RWPE1 (cell line): ENCODE data around the gene TRA2B.

ENCODE experiments used
- CTCF ChIA-PET: fragments of 350-600 bp; sonication (Branson Sonifier 250); formaldehyde crosslinking; extraction: SDS; loops from one replicate; lab custom pipeline; 2021; lab: Yijun Ruan, JAX
- POLR2A ChIA-PET: fragments of 400-600 bp; formaldehyde crosslinking; extraction: SDS; loops from one replicate; lab custom pipeline; 2020; ENCODE audit warnings: antibody characterized with exemption; ENCODE audit not compliant: low non-redundant PET; lab: Yijun Ruan, JAX
- DNase-seq: peaks from one replicate; pipeline ENCODE4 v3.0.0; 2012; ENCODE audit warnings: low spot score
- H3K27ac ChIP-seq: fragments of 450-650 bp; 2 replicates; pipeline ENCODE4 v1.5.1; 2017
- TF ChIP-seq, protein P1 (sequence below): fragments of 450-650 bp; conservative IDR thresholded peaks from 2 replicates; pipeline ENCODE4 v1.5.1; 2017; ENCODE audit warnings: low read depth, mild to moderate bottlenecking

Gene TRA2B

DNA sequence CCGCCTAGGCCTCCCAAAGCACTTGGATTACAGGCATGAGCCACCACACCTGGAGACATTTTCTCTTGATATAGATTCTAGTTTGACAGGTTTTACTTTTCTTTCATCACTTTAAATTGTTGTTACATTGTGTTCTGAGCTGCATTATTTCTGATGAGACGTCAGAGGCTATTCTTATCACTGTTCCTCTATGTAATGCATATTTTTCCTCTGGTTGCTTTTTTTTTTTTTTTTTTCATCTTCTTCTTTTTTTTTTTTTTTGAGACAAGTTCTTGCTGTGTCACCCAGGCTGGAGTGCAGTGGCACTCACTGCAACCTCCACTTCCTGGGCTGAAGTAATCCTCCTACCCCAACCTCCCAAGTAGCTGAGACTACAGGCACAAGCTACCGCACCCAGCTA lies 41.2 kb downstream of the TRA2B start:
- H3K27ac ChIP-seq, result no peak overlapping the region
- POLR2A ChIA-PET, result no interaction called here
- DNase-seq, result no peak
- CTCF ChIA-PET, result no interaction called here
- TF ChIP-seq, protein P1, sequence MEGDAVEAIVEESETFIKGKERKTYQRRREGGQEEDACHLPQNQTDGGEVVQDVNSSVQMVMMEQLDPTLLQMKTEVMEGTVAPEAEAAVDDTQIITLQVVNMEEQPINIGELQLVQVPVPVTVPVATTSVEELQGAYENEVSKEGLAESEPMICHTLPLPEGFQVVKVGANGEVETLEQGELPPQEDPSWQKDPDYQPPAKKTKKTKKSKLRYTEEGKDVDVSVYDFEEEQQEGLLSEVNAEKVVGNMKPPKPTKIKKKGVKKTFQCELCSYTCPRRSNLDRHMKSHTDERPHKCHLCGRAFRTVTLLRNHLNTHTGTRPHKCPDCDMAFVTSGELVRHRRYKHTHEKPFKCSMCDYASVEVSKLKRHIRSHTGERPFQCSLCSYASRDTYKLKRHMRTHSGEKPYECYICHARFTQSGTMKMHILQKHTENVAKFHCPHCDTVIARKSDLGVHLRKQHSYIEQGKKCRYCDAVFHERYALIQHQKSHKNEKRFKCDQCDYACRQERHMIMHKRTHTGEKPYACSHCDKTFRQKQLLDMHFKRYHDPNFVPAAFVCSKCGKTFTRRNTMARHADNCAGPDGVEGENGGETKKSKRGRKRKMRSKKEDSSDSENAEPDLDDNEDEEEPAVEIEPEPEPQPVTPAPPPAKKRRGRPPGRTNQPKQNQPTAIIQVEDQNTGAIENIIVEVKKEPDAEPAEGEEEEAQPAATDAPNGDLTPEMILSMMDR, result no peak

DNA sequence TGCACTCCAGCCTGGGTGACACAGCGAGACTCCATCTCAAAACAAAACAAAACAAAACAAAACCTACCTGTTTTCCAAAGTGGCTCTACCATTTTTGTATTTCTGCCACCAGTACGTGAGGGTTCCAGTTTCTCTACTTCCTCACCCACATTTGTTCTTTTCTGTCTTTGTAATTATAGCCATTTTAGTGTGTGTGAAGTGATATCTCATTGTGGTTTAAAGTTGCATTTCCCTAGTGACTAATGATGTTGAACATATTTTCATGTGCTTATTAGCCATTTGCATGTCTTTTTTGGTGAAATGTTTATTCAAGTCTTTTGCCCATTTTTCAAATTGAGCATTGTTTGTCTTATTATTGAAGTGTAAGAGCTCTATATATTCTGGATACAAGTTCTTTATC lies 50.7 kb downstream of the TRA2B start:
- no peak overlapping the region for H3K27ac ChIP-seq
- TF ChIP-seq, protein P1, result no peak
- no peak for DNase-seq
- ChIA-PET CTCF (no interaction called here), POLR2A (no interaction called here)

DNA sequence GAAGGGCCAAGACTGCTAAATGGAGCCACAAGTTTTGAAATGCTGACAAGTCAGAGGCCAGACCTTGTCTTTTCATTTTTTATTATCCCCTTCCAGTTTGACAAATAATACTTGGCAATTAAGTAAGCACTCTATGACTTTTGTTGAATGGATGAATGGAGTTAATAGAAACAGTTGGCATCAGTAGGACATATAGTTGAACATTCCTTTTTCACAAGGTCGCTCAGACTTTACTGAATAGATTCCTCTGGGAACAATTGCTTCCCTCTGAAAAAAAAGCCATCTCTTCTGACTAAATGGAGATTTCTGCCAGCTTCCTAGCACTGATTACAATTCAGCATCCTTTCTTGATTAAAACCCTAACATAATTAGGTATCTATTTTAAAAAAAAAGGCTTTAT lies 53.2 kb downstream of the TRA2B start:
- CTCF ChIA-PET, result interaction anchor here (0.7 kb wide), 1 partner anchor 869 kb away, joined by 3 read pairs; no protein-coding TSS in a partner anchor
- DNase-seq, result no peak
- no peak overlapping the region for H3K27ac ChIP-seq
- TF ChIP-seq, protein P1, result no peak
- POLR2A ChIA-PET, result no interaction called here

DNA sequence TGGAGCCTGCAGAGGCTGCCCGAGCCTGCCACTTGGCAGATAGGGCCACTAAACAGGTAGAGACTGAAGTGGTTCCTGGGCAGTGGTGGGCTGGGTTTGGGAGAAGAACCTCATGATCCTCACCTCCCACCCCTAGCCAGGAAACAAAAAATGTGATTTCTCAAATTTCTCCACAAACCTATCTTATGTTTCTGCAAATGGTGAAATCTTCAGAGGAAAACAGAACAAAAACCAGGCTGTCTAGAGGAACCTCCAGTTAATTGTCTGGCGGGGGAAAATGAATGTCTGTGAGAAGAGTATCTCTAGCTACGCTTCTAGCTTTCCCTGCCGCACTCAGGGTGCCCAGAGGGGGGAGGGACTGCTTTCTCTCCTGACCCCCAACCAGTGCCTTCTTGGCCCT lies 55.9 kb downstream of the TRA2B start:
- TF ChIP-seq, protein P1, result no peak
- CTCF ChIA-PET, result interaction anchor here (0.6 kb wide), 1 partner anchor 655 kb away, joined by 5 read pairs; no protein-coding TSS in a partner anchor
- POLR2A ChIA-PET, result interaction anchor here (0.7 kb wide), 1 partner anchor 1699 kb away, joined by 6 read pairs; no protein-coding TSS in a partner anchor
- no peak overlapping the region for H3K27ac ChIP-seq
- DNase-seq, result no peak

DNA sequence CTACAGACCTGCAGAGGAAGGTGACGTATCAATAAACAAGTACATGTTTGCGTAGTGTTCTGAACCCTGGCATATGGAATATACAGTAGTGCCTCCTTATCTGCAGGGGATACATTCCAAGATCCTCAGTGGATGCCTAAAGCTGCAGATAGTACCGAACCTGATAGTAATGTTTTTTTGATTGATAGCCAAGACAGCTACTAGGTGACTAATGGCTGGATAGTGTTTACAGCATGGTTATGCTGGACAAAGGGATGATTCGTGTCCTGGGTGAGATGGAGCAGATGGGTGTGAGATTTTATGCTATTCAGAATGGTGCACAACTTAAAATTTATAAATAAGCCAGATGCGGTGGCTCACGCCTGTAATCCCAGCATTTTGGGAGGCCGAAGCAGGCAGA lies 57.2 kb downstream of the TRA2B start:
- no peak overlapping the region for H3K27ac ChIP-seq
- no peak for DNase-seq
- CTCF ChIA-PET, result no interaction called here
- TF ChIP-seq, protein P1, result no peak
- POLR2A ChIA-PET, result no interaction called here

DNA sequence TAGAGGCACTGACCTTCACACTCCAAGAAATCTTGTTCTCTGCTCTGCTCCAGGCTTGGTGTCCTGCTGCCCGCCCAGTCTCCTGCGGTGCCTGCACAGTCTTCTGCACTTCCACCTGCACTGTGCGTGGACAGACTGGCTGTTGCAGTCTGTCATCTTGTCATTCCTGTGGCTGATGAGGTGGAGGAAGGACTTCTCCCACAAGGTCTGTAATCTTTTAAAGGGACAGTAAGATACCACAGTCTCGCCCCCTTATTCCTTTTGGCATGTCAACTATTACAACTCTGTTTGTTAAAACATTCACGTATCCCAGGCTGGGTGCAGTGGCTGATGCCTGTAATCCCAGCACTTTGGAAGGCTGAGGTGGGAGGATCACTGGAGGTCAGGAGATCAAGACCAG lies 58.9 kb downstream of the TRA2B start:
- TF ChIP-seq, protein P1, result no peak
- no peak for DNase-seq
- CTCF ChIA-PET, result no interaction called here
- H3K27ac ChIP-seq, result no peak overlapping the region
- POLR2A ChIA-PET, result no interaction called here
